Glomerular visceral epithelial cell (primary cell): Measurements from ENCODE around the gene TTLL1.

Experiments used
- DNase-seq: peaks from one replicate; pipeline ENCODE4 v3.0.0-alpha.2; 2016; ENCODE audit errors: extremely low spot score

TTLL1 gene

DNA sequence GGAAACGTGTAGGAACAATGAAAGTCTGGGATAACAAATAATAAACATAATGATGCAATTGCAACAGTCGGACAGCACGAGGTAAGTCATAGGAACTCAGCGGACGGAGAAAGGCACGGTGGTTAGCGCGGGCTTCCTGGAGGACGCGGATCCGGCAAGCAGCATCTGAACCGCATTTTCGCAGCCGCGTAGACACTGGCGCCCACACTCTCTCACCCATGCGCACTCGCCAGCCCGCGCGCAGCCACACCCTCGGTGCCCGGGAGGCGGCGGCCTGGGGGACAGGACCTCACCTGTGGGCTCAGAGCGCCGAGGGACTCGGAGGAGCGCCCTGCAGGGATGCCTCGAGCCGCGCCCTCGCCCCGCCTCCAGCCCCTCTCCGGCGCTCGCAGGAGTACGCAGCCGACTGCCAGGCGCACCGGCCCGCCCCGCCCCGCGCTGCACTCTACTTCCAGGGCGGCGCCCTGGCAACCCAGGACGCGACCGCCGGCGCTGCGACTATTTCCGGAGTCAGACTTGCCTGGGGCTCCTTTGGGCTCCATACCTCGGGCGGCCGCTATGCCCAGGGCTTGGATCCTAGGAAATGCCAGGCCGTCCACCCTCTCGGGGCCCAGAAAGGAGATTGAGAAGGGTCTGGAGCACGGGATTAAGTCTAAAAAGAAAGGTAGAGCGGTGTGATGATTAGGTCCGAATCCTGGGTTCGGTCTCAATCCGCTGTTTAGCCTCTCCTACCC is at the start of gene TTLL1:
Gene TTLL1 (minus strand): TSS at position 408 of the 734 bp plus-strand sequence. CDS start 13,805 bp downstream, outside the sequence.
- DNase-seq: peak; percentile 88

DNA sequence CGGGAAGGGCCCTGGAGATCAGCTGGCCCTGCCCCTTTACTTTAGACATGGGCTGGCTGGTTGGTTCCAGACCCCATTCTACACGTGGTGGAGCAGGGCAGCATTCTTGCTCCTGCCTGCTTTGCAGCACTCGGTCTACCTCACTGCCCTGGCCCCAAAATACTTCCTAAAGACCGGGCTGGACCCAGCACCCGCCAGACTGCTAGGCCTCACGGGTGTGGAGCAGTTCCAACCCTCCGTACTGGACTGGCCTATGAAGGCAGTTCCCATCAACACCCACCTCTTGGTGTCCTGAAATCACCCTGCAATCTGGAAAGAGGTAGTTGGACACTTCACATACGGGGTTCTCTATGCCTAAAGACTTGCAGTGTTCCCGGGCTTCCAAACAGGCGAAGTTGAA is 47.6 kb upstream of the TTLL1 start:
- no peak for DNase-seq

DNA sequence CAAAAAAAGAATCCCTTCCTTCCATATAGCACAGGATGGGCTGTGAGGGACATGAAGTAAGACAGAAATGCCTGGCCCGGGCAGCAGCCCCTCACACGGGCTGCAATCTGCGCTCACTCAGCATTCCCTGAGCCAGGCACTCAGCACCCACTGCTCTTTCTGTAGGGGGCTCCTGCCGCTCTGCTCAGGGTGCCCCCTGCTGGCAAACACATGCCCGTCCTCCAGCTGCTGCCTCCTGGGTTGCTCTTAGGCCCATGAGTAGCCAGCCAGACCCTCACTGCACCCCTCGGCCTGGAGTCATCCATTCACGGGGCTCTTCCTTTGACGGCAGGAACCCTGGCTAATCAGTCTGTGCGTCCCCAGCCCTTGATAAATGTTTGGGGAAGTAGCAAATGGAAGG is 47.1 kb upstream of the TTLL1 start:
- peak; percentile 24 for DNase-seq

DNA sequence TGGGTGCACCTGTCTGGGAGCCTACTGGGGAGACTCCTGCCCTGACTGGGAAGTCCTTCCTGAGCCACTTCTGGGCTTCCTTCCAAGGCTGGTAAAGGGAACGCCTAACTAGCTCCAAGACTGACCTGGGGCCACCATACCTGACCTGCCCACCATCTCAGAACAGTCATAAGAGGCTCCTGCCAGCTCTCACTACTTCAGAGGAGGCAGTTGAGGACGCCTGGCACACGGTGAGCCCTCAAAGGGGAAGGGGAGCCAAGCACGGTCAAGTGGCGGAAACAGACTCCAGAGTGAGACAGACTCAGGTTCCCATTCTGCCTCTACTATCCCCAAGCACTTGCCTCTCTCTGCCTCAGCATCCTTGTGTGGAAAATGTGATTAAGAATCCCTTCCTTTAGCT is 46.4 kb upstream of the TTLL1 start:
- DNase-seq: no peak

DNA sequence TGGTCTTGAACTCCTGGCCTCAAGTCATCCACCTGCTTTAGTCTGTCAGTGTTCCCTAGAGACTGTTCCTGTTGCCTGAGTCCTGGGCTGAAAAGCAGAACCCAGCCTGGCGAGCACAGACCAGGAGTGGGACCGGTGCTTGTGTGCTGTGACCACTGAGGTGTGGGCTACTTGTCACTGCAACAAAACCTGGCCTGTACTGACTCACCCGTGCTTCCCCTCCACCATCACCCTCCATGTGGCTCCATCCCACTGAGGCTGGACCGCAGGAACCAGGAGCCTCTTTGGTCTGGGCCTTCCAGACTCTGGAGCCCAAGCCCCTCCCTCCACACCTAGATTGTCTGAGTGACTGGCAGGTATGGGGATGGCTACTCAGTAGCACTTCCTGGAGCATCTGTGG is 45.4 kb upstream of the TTLL1 start:
- DNase-seq: no peak

DNA sequence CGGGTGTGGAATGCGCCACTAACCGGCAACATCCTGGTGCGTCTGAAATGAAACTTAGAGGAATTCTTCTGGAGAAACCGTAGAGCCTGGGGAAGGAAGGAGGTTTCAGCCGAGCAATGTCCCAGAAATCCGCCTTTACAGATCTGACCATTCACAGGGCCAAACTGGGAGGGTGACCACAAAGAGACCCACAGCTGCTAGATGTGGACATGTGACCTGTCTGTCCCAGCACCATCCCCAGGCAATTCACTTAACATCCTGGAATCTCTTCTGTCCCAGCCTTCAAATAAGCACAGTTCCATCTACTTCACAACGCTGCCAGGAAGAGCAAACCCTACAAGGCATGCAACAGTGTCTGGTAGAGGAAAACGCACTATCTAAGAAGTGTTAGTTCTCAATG is 44.2 kb upstream of the TTLL1 start:
- DNase-seq: no peak

DNA sequence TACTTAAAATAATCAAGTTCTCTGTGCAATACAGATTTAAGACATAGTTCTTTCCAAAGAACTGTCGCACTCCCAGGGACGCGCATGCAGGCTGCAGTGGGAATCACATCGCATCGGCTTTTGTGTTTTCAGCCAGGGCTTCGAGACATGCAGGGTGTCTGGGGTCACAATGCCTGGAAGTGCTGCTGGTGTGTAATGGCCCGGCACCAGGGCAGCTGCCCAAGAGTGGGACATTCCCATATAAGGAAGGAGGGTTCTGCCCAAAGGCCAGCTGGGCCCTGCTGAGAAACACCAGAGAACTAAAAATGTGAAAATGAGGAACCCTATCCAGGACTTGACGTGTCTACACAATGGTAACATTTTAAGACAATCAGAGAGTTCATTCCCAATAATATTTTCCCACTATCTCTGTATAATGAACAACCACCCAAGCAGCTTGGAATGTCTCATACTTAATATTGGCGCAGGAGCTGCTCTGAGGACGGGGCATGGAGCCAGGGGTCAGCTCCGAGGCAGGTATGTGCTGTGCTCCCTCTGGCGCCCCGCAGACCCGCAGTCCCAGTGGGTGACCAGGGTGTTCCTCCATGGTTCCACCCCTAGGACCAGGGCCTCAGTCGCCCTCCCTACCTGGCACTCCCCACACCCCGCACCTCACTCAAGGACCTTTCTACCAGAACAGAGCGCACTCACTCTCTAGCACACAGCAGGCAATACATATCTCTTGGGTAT is 42.7 kb upstream of the TTLL1 start:
- DNase-seq: no peak

DNA sequence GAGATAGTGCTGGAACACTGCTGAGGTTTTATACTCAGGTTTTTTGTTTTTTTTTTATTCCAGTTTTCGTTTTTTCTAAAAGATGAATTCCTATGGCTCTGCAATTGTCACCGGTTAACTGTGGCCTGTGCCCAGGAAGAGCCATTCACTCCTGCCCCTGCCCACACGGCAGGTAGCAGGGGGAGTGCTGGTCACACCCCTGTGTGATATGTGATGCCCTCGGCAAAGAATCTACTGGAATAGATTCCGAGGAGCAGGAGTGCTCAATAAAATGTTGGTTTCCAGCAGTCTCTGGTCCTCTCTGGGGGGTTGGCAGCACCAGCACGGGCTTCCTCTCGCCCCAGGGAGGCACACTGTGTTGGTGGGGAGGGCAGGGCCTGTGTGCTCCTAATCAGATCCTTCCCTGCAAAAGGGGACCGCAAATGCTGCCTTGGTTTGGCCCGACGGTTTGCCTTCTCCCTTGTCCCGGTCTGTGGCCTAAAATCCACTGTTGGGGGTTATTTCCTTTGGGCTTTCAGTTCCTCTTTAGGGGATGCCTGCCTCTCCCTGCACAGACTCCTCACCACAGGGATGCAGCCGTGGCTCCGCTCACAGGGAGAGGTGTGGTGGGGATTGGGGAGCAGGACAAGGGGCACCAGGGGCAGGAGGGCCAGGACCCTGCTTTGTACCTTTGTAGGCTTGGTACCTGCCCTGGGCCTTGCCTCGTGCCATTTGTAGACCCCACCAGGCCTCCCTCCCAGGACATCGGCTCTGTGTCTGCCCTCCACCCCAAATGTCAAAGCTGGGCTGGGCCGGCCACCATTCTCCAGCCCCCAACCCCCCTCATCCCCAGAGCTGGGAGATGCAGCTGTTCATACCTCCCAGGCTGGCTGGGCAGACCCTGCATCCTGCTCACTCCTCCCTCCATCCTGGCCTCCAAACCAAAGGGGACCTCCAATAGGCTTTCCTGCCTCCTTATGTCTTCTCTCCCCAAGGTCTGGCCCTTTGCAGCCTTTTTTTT is 40.5 kb upstream of the TTLL1 start:
- DNase-seq: no peak

DNA sequence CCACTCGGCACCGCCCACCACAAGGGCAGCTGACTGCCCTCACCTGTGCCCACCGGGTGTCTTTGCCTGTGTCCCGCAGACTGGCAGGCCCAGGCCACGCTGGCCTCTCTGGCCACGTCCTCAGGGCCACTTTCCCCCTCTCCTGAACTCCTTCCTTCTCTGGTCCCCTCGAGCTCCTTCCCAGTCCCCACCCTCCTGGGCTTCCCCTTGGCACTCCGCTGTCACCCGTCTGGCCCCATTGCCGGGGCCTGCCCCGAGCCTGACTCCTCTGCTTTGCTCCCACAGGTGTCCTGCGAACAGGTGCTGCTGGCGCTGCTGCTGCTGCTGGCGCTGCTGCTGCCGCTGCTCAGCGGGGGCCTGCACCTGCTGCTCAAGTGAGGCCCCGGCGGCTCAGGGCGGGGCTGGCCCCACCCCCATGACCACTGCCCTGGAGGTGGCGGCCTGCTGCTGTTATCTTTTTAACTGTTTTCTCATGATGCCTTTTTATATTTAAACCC is 39.8 kb upstream of the TTLL1 start:
- no peak for DNase-seq

DNA sequence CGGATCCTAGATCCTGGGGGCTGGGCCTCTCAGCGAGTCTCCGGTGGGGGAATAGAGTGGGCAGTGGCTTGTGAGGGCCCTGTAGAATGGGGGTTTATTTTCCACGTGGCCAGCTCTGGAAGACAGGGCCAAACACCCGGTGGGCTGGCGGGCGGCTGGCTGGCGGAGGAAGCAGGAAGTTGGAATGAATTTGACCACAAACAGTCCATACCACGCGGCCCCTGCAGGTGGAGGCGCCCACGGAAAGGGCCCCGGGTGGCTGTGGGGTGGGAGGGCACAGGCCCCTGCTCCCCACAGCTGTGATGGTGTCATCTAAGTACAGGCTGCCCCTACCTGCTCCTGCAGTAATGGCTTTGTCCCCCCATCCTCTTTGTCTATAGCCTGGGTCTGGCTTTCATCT is 38.9 kb upstream of the TTLL1 start:
- no peak for DNase-seq

DNA sequence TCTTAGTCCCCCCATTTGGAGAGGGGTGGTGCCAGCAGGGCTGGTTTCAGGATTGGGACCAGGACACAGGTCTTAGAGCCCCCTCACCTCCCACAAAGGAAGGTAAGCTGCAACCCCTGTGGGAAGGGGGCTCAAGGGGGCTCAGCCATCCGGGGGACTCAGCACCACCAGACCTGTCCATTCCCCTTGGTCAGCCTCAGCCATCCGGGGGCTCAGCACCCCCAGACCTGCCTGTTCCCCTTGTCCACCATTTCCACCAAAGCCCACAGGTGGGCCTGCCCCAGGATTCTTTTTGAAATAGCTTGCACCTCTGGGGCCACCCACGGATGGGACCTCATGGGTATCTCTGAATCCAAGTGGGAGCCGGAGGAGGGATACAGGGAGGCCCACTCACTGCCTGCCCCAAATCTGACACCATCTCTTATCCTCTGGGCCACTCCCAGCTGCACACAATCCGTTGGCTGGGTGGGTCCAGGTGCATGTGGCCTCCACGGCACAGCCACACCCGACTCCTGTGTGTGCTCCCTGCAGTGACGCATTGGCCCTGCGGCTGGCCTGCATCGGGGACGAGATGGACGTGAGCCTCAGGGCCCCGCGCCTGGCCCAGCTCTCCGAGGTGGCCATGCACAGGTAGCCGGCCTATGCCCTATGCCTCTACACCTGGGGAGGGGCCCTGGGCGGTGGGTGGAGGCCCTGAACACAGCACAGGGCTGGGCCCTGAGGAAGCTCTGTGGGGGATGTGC is 38.1 kb upstream of the TTLL1 start:
- no peak for DNase-seq

DNA sequence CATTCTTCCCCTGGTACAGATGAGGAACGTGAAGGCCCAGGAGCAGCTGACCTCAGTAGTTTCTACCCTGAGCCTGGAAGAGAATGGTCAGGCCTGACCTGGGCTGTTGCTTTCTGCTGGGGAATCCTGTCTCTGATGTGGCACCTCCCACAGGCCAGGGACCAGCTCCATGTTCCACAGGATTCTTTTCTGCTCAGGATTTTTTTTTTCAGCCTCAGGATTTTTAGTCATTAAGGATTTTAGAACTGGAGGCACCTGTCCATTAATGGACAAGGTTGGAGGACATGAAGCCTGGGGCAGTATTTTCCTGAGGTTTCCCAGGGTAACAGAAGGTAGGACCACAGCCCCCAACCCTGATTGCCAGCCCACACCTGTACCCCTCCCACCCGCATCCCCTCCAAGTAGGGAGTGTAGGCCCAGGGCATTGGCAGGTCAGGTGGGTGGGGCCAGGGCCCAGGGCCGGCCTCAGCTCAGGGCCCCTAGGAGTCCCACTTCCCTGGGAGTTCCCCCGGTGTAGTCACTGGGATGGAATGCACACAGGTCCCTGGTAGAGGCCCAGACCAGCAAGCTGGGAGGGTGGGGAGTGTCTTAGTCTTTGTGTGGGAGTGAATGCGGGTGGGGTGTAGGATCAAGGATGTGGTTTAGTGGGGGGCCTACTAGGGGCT is 37.4 kb upstream of the TTLL1 start:
- peak; percentile 87 for DNase-seq

DNA sequence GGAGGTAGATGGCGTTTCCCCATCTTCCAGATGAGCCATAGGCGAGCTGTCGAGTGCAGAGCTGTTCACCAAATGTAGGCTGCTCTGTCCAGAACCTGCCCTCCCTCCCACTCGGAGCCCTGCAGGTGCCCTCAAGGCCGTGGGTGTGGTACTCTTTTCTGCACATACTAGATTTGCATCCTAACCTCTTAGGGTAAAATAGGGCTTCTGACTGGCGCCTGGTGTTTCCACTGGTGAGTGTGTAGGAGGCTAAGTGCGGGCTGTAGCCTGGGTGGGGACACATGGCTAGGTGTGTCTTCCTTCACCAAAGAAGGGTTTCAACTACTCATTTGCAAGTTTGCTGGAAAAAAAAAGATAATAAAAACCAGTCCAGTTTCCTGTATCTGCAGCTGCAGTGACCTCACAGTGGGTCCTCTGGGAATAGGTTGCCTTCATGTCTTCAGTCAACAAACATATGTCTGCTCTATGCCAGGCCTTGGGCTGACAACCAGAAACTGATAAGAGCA is 29.8 kb upstream of the TTLL1 start:
- no peak for DNase-seq

DNA sequence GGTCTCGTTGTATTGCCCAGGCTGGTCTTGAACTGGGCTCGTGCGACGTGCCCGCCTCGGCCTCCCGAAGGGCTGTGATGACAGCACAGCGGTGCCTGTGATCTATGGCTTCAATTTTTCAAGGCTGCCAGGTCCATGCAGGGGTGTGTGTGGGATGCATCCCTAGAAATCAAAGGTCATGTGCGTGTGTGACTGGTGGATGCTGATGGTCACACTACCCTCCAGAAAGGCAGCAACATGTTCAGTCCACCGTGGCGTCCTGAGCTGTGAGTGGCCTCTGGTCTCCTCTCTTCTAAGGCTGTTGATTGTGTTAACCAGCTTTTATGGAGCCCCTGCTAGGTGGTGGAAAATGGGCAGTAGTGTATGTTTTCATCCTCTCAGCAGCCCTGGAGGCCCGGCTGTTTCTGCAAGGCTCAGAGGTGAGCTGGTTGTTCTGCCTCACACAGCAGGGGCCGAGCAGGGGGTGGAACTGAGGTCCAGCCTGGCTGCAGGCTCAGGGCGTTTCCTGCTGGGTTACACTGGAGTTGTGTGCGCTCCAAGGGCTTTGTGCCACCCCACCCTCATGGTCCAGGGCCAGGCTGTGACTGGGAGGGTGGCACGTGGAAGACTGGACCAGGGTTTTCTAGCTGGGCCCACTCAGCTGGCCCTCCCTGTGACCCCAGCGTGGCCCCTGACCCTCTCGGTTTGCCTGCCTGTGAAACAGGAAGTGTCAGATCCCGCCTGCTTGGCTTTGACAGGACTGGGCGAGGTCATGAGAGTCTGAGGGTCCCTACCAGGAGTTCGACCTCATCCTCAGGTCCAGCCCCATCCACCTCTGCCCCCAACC is 29.0 kb upstream of the TTLL1 start:
- no peak for DNase-seq

DNA sequence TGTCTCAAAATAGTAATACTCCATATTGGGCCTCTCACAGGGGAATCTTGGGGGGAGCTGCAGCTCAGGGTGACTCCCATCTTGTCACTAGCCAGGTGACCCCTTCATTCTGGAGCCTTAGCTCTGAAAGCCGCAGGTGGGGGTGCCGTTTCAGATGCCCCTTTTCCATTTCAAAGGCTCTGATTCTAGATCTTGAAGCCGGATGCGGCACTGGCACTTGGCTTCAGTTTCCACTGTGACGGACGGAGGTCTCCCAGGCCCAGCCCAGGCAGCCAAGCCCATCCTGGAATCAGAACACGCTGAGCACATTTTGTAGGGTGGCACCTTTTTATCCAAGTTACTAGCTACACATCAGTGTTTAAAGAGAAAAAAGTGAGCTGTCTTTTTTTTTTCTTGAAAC is 27.7 kb upstream of the TTLL1 start:
- DNase-seq: no peak

DNA sequence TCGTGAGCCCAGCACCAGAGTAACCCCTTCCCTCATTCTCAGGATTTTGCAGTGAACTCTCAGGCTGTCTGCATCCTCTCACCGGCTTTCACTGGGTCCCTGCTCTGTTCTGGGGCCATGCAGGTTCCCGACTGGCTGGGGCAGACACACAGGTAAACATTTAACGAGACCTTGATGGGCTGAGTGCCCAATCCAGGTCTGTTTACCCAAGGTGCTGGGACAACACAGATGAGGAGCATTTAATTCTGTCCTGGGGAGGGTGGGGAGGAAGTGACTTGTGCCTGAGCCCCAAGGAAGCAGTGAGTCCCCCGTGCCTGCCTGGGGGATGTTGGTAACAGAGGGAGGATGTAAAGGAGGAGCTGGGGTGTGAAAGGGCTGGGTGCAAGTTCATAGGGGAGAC is 25.8 kb upstream of the TTLL1 start:
- DNase-seq: no peak

DNA sequence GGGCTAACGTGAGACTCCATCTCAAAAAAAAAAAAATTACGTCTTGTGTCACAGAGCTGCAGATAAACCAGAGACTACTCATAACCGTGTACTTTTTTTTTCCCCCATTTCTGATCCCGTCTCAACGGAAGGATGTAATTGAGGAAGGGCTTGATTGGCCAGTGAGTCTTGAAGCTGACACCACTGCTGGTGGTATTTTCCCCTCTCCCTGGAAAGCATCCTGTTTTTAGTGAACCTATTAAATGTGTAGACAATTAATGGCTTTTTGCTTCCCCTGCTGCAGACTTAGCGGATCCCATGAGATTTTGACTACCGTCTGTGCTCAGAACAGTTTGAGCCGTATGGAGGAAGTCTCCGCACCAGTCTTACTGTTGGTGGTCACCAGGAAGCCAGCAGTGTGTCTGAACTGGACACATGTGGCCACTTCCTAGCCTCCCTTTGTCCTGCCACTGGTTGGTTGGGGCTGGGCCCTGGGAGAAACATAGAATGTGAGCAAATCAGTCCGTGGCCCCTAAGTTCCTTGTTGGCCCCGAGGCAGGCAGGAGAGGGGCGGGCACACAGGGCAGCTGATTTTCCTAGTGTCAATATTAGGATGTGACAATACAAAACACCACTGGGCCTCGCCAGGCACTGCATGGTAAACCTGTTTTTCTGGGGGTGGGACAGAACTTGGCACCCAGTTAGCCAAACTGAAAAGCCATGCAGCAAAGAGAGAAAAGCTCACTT is 24.5 kb upstream of the TTLL1 start:
- DNase-seq: no peak

DNA sequence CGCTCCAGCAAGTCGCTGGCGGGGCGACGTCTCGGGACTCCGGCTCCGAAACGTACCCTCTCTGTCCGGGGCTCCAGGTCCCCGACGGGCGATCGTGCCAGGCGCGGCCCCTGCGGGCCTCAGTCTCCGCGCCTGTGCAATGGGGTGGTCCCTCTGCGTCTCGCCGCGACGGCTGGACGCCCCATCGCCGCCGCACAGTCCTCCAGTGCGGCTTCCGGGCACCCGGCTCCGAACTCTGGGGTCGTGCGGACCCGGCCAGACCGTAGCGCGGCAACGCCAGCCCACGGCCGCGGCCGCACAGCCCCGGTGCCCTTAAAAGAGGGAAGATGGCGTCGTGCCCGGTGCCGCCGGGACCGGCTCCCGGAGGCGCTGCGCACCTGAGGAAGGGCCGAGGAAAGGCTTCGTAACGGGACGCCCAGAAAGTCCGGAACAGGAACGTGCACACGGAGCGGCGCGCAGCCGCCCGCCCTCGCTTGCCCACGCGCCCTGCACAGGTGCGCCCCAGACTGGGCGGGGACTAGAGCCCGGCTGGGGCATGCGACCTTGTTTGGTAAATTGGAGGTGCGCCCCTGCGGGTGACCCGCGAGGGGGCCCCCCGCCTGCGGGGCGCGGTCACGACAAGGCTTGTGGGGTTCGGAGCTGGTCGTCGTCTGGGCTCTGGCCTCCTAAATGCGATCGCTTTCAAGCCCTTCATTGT is 21.9 kb upstream of the TTLL1 start:
- DNase-seq: no peak
